HG03439 (cell line): ENCODE data around the gene MAPK8IP2.
"Not testable (repeated sequence)": the region's sequence is repeated elsewhere in the genome, so short reads cannot be mapped to it uniquely, and the experiment has no call there.

Experiments
- ATAC-seq: cut with Tn5 transposase; IDR thresholded peaks from one replicate; pipeline ENCODE4 v1.9.1; 2021; ENCODE audit warnings: mild to moderate bottlenecking, moderate library complexity; ENCODE audit not compliant: unreplicated experiment

The MAPK8IP2 gene

DNA sequence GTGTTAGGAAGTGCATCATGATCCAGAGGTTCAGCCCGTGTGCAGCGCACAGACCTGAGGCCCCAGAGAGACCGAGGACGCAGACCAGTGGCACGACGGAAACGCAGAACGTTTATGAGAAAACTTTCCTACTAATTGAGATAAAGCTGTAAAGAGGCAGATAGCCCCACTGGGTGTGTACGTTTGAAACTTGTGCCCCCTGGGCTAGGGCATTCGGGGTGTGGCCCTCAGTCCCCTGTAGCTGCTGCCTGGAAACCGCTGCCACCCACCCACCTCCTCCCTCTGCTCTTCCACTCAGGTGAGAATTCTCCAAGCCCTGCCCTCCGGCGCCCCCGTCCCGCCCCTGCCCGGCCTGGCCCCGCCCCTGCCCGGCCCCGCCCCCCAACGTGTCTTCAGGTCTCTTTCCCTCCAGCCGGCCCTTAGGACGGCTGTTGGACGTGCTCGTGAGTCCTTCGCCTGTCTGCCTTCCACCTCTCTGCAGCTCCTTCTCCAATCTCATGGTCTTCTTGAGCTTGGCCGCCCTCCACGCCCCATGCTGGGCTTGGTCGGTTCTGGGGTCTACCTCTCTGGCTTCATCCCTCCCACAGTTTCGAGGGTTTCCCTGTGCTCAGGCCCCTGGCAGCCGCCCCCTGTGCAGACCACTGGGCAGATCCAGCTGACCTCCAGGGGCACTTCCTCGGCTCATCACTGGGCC, 12.1 kb downstream of the MAPK8IP2 start:
- ATAC-seq = no peak

GRCh38 chr22:50613291-50613981, 12.8 kb downstream of the MAPK8IP2 start:
- ATAC-seq = no peak

GRCh38 chr22:50614296-50614695, 13.7 kb downstream of the MAPK8IP2 start:
- not testable (repeated sequence) for ATAC-seq

DNA sequence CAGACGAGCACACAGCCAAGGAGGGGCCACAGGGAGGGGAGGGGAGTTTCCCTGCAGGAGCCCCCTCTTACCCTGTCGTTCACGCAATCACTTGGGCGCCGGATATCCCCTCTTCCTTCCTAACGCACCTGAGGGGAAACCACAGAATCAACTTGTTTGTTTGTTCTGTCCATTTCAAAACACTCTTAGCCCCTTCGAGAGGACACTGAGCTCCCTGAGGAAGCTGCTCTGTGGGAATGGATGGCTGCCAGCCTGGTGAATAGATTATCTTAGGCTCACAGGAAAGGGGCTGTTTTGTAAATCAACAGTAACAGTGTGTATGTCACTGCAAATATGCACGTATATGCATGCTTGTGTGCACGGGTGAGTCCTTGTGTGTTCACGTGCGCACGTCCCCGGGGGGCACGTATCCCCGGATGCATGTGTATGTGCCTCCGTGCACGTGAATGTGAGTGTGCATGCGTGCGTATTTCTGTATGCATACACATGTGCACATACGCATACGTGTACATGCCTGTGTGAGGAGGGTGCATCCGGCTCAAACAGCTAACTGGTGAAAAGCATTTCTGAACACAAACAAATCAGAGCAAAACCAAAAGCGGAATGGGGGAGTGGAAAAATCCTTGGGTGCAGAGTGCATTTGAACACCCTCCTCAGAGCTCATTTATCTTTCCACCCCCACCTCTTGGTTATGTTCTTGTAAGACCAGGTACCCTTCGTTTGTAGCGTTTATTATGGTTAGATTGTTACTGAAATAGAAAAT, 20.2 kb downstream of the MAPK8IP2 start:
- peak; percentile 25 for ATAC-seq

- peak; percentile 31 for ATAC-seq
Observed at GRCh38 chr22:50621356-50621880, 20.8 kb downstream of the MAPK8IP2 start.

DNA sequence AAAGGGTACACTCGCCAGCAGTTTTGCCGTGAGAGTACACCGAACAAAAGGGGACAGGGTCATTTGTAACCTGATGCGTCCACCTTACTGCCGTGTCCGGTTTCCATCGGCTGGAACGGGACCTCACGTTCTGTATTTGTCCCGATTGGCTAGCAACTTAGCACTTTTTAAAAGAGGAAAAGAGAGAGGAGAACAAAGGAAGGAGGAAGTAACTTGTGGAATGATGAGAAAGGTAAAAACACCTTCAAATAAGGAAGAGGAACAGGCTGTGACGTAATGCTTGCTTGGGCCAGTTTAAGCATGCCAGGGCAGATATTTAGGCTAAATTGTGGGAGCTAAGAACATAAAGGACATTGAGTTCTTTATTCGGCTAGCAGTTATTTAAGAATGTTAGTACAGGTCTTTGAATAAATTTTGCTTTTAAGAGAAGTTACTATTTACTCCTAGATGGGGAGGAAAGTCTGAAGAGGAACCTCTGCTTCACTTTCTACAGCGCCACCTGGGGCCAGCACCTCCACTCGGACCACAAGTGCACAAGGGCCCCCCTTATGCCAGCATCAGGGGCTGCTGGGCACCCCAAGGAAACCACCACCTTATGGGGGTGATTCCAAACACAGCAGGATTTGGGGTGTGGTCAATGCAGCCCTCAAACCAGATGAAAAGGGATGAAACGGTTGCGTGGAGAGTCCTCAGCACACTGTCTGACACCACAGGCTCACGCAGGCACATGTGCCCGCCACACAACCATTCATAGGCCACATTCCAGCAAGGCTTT, 21.5 kb downstream of the MAPK8IP2 start:
- no peak for ATAC-seq

DNA sequence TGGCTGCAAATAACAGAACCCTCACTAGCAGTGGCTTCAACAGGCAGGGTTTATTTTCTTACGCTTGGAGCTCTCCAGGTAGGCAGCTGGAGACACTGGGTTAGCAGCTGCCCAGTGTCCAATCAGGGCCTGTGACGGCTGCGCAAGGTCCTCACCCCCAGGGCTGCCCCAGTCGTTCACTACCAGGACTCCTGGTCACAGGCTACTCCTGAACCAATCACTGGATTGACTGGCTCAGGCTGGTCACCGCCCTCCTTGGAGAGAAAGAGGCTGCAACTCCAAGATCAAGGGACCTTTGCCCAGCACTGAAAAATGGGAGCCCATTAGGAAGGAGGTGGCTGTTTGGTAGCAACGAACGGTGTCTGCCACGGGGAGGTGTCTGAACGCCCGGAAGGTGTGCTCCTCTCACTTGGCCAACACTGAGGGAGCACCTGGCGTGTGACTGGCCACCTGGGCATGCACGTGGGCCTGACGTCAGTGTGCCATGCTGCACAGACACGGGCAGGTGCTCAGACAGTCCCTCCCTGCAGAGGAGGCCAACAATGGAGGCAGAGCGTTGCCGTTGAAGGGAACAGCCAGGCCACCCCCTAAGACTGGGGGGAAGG, 22.2 kb downstream of the MAPK8IP2 start:
- ATAC-seq = no peak

GRCh38 chr22:50624347-50625130, 23.9 kb downstream of the MAPK8IP2 start:
- no peak for ATAC-seq

GRCh38 chr22:50625131-50625567, 24.6 kb downstream of the MAPK8IP2 start:
- no peak for ATAC-seq

GRCh38 chr22:50625568-50626313, 25.1 kb downstream of the MAPK8IP2 start:
- ATAC-seq = no peak

DNA sequence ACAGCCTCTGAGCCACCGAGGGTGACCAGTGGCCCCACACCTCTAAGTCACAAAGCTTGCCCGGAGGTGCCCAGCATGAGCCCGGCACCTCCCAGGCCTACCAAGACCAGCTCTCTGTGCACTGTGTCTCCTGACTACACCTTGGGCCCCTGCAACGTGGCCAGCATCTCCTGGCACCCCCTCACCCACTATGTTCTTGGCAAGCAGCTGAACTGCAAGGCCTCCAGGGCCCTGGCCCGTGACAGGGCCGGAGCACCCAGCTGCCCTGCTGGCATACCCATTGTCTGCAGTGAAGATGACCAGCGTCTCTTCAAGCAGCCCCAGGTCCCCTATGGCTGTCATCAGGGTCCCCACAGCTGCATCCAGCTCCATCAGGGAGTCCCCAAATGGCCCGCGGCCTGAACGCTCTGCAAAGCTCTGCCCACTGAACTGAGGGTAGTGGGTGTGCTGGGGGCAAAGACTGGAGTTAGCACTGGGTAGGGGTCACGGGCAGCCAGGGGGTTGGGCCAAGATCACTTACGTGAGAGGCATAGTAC, 25.8 kb downstream of the MAPK8IP2 start:
- ATAC-seq = no peak

GRCh38 chr22:50626850-50627641, 26.5 kb downstream of the MAPK8IP2 start:
- no peak for ATAC-seq

DNA sequence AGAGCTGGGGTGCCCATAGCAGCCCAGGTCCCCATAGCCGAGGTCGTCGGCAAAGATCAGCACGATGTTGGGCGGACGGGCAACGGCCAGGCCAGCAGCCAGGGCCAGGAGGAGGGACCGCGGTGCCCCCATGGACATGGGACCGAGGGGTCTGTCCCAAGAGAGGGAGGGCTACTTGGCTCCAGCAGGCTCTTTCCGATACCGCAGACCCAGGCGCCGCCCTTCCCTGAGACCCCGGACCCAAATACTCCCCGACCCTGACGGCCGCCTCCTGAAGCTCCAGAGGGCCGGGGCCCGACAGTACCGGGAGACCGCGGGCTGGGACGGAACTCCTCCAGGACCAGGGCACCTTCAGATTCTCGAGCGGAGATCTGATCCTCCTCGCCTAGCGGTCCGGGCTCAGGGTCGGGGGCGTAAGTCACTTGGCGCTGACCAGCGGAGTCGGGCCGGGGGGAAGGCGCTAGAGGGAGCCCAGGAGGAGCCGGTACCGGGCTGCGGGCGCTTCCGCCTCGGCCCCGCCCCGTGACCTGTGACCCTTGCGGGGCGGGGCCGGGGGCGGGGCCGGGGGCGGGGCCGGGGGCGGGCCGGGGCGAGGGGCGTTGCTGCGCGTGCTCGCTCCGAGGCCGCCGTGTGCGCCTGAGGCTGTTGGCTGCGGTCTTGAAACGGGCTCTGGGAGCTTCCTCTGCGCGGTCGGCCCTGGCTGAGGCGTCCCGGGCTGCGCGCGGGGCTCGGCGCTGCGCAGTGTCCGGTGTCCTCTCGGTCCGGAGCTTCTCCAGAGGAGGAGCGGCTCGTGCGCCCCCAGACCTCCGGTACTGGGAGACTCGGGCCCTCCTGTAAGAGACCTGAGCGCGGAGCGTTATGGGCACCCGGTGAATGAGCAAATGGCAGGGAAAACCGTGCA, 27.3 kb downstream of the MAPK8IP2 start, which contains the start of gene ARSA:
TSS of gene ARSA (minus strand) at position 511 of the 901 bp plus-strand sequence. CDS start at position 138, 373 bp downstream.
- ATAC-seq = peak; percentile 69

GRCh38 chr22:50628543-50629134, 28.0 kb downstream of the MAPK8IP2 start:
- ATAC-seq = no peak

- ATAC-seq = no peak
Observed at GRCh38 chr22:50630376-50630775, 29.8 kb downstream of the MAPK8IP2 start.

DNA sequence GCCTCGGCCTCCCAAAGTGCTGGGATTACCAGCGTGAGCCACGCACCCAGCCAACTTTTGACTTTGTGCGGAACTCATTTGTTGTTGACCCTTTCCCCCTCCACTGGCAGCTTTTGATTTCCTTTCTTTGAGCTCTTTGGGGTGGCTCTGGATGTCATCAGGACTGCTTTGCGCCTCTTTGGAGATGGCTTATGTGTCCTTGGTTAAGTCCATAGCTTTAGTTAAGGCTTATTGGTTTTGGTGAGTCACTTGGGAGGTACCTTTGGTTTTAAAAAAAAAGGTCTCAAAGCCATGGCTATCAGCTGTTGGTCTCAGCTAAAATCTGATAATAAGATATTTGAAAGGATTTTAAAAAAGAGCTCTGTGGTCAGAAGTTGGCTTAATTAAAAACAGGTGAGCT, 32.5 kb downstream of the MAPK8IP2 start:
- no peak for ATAC-seq
